Retinal pigment epithelial cell (primary cell): Measurements from ENCODE around the gene NCBP3.

ENCODE experiments used
- DNase-seq: peaks from one replicate; pipeline ENCODE4 v3.0.0-alpha.2; 2010; ENCODE audit warnings: low read depth
- H3K4me3 ChIP-seq: 2 replicates; pipeline ENCODE4 v1.5.1; 2011; ENCODE audit warnings: mild to moderate bottlenecking, low read length, control low read depth, moderate library complexity
- TF ChIP-seq, protein P1 (sequence below): conservative IDR thresholded peaks from 2 replicates; pipeline ENCODE4 v1.5.1; 2011; ENCODE audit warnings: low read depth, low read length, control low read depth, inconsistent platforms

NCBP3 gene

DNA sequence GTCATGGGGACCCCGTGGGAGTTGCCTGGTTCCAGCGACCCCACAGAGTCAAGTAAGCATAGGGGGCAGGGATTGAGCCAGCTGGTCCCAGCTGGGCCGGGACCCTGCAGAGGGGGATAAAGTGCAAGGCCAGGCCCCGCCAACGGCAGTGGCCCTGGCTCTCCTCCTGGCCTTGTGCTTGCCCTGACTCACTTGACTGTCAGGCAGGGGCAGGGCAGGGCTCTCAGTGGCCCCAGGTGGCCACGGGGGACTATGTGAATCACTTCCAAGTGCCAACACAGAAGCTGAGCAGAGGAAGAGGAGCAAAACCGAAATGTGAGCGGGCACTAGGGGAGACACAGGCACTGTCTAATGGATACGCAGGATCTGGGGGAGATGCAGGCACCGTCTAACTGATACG lies 21.6 kb upstream of the NCBP3 start:
- no peak overlapping the region for H3K4me3 ChIP-seq
- TF ChIP-seq, protein P1, sequence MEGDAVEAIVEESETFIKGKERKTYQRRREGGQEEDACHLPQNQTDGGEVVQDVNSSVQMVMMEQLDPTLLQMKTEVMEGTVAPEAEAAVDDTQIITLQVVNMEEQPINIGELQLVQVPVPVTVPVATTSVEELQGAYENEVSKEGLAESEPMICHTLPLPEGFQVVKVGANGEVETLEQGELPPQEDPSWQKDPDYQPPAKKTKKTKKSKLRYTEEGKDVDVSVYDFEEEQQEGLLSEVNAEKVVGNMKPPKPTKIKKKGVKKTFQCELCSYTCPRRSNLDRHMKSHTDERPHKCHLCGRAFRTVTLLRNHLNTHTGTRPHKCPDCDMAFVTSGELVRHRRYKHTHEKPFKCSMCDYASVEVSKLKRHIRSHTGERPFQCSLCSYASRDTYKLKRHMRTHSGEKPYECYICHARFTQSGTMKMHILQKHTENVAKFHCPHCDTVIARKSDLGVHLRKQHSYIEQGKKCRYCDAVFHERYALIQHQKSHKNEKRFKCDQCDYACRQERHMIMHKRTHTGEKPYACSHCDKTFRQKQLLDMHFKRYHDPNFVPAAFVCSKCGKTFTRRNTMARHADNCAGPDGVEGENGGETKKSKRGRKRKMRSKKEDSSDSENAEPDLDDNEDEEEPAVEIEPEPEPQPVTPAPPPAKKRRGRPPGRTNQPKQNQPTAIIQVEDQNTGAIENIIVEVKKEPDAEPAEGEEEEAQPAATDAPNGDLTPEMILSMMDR: no peak
- no peak for DNase-seq

DNA sequence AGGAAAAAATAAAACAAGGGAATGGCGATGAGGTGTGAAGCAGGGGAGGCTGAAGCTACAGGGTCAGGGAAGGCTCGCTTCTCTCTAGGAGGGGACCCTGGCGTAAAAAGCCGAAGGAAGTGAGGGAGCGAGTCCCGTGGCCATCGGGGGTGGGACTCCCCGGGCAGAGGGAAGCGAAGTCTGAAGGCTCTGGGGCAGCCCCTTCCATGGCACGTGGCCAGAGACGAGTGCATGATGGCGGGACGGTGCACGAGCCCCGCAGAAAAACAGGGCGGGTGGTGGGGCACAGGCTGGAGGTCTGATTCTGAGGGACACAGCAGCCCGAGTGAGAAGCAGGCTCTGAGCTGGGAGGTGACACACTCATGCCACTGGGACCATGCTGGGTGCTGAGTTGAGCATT lies 21.1 kb upstream of the NCBP3 start:
- DNase-seq: no peak
- TF ChIP-seq, protein P1: no peak
- H3K4me3 ChIP-seq: no peak overlapping the region

DNA sequence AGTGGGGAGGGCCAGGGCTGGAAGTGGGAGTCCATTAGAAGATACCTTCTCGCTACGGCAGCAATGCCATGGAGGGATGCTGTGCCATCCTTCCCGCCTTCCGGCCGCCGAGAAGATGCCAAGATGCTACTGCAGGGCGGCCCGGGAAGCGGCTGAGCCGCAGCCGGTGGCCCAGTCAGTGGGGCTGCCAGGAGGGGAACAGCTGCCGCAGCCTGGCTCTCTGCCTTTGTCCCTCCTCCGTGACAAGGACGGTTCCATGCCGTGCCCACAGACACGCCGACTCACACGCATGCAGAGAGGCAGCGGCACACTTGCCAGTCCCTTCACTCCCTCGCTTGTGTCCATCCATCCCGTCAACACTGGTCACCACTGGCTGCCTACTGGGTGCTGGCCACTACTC lies 20.2 kb upstream of the NCBP3 start:
- no peak overlapping the region for H3K4me3 ChIP-seq
- no peak for DNase-seq
- TF ChIP-seq, protein P1: no peak

DNA sequence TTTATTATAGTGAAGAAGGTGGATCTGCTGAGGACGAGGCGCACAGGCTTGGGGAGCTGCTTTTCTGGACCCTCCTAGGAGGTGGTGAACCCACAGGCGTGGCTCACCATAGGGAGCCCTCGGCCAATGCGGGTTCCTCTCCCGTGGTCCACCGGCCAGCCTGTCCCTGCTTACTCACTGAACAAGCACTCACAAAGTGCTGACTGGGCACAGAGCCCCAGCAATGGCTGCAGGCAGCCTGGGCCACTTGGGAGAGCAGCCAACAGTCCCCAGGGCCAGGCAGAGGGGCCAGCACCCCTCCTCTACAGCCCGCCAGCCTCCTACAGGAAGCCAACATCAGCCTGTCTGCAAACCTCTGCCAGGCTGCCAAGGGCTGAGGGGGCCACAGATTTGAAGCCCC lies 19.1 kb upstream of the NCBP3 start:
- H3K4me3 ChIP-seq: no peak overlapping the region
- no peak for DNase-seq
- TF ChIP-seq, protein P1: no peak

DNA sequence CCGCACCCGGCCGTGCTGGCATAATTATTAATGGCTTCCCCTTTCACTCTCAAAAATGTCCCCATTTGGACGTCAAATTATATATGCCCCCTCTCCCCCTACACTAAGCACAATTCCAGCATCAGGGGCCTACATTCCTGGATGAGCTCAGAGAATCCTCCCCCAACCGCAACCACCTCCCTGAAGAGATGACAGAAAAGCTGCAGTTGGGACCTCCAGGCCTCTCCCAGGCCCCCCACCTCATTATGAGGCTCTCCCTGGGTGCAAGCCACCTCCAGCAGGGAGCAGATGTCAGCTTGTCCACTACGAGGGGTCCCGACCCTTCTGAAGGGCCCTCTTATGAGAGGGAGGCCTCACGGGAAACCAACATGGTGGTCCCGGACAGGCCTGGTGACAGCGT lies 18.5 kb upstream of the NCBP3 start:
- no peak for DNase-seq
- TF ChIP-seq, protein P1: no peak
- no peak overlapping the region for H3K4me3 ChIP-seq

DNA sequence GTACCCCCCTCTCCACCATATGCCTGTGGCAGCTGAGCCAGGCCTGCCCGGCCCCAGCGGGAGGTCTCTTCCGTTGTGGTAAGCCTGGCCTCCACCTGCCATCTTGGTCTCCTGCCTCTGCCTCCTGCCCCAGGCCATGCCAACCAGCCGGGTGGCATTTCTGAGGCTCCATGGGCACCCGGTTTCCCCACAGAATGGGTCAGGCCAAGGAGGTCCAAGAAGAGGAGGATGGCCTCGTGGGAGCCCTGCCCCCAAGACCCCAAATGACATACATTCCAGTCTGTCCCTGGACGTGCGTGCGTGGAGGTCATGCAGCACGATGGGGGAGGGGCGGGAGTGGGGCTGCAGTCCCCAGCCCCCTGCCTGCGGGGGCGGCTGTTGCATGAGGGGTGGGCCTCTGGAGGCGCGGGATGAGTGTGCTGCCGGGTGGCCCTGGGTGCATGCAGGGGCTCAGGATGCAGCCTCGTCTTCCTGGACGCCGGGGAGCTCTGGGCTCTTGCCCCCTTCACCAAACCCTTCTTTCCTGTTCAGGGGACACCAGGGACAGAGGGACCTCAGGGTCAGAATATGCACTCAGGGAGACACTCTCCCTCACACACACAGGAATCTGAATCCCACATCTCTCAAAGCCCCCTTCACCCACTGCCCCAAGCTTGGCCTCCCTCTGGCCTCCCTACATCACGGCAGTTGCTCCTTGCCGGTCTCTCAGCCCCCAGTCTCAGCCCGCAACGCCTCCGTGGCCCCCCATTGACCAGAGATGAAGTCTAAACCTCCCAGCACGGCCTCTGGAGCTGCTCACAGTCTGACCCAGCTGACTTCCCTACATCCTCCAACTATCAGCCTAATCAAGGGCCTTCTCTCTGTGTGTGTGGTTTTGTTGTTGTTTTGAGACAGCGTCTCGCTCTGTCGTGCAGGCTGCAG lies 16.0 kb upstream of the NCBP3 start:
- TF ChIP-seq, protein P1: no peak
- H3K4me3 ChIP-seq: no peak overlapping the region
- no peak for DNase-seq
